ENCODE measurements around the gene C12orf54. TPM values are rescaled to one million over a fixed set of nuclear protein-coding genes. Genes with fewer than 3 reads are reported as not detected.
"Not testable (repeated sequence)": the region's sequence is repeated elsewhere in the genome, so short reads cannot be mapped to it uniquely, and the experiment has no call there.

The C12orf54 gene
- total RNA-seq, 1 experiment from 2014 or later, result not detected

GRCh38 chr12:48508987-48509386 is 26.7 kb downstream of the C12orf54 start:
- no peak for DNase-seq (ENCODE audit: low spot score)

GRCh38 chr12:48510111-48510510 is 27.8 kb downstream of the C12orf54 start:
- DNase-seq (ENCODE audit: low spot score), result no peak

GRCh38 chr12:48512855-48513254 is 30.6 kb downstream of the C12orf54 start:
- no peak for DNase-seq (ENCODE audit: low spot score)

DNA sequence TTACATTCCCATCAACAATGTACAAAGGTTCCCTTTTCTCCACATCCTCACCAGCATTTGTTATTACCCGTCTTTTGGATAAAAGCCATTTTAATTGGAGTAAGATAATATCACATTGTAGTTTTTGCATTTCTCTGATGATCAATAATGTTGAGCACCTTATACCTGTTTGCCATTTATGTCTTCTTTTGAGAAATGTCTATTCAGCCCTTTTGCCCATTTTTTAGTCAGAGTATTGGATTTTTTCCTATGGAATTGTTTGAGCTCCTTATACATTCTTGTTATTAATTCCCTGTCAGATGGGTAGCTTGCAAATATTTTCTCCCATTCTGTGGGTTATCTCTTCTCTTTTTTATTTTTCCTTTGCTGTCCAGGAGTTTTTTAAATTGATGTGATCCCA is 32.4 kb downstream of the C12orf54 start:
- DNase-seq (ENCODE audit: low spot score), result no peak

DNA sequence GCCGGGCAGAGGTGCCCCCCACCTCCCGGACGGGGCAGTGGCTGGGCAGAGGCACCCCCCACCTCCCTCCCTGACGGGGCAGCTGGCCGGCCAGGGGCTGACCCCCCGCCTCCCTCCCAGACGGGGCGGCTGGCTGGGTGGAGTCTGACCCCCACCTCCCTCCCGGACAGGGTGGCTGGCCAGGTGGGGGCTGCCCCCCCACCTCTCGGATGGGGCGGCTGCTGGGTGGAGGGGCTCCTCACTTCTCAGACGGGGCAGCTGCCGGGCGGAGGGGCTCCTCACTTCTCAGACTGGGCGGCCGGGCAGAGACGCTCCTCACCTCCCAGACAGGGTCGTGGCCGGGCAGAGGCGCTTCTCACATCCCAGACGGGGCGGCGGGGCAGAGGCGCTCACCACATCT is 38.1 kb downstream of the C12orf54 start:
- DNase-seq (ENCODE audit: low spot score), result not testable (repeated sequence)

DNA sequence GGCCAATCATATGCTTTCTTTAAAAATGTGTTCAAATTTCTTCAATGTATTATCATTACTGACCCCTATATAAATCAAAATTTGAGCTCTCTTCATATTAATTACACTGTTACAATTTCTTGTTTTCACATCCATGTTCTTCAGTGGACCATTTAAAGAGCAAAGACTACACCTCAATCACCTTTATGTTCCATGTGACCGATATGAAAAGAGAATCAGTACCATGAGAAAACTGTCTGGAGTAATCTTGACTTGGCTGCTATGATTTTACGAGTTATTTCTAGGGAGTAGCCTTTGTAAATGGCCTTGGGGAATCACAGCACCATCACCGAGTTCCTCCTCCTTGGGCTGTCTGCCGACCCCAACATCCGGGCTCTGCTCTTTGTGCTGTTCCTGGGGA is 43.0 kb downstream of the C12orf54 start, which contains the start of gene OR8S1:
Gene OR8S1 (plus strand): TSS at position 301 of the 400 bp plus-strand sequence. CDS start 0 bp downstream, at position 301.
- DNase-seq (ENCODE audit: low spot score), result no peak

- no peak for DNase-seq (ENCODE audit: low spot score)
Observed at GRCh38 chr12:48527891-48528670, 45.8 kb downstream of the C12orf54 start.

GRCh38 chr12:48532601-48533000 is 50.3 kb downstream of the C12orf54 start:
- DNase-seq (ENCODE audit: low spot score), result no peak

DNA sequence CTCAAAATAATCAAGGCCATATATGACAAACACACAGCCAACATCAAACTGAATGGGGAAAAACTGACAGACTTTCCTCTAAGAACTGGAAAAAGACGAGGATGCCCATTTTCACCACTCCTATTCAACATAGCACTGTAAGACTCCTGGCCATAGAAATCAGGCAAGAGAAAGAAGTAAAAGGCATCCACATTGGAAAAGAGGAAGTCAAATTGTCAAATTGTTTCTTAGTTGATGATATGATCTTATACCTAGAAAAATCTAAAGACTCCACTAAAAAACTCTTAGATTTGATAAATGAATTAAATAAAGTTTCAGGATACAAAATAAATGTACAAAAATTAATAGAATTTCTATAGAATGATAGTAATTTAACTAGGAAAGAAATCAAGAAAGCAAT is 54.3 kb downstream of the C12orf54 start:
- no peak for DNase-seq (ENCODE audit: low spot score)

GRCh38 chr12:48542300-48542928 is 60.1 kb downstream of the C12orf54 start:
- DNase-seq (ENCODE audit: low spot score), result peak; percentile 62

DNA sequence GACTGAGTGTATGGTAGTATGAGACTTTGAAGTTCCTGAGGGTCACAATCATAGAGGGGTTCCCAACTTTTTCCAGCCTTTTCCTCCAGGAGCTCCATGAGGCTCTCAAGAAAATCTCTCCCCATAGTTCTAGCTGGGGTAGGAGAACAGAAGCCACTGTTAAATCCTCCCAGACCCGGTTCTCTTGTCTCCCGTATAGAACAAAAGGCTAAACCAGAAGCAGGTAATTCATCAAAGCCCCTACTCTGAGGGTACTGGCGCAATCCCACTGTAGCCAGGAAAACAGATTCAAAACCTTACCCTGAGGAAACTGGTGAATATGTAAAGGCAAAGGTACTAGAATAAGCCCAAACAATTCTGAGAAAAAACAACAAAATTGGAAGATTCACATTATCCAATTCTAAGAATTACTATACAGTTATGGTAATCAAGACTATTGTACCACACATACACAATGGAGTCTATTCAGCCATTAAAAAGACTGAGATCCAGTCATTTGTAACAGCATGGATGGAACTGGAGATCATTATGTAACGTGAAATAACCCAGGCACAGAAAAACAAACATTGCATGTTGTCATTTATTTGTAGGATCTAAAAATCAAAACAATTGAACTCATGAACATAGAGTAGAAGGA is 63.7 kb downstream of the C12orf54 start:
- DNase-seq (ENCODE audit: low spot score), result no peak

Other genes starting within 250 kb of the C12orf54 start
- gene ZNF641, start 131.6 kb upstream of the C12orf54 start, total RNA-seq (2014; rRNA removed; shearing (Covaris generic)), result 7.5 and 7.7 TPM in 2 replicates
- not detected in 2 replicates for gene ANP32D, start 9.9 kb upstream of the C12orf54 start, total RNA-seq (2014; rRNA removed; shearing (Covaris generic))
- not detected in 2 replicates for gene OR8S1, start 43.1 kb downstream of the C12orf54 start, total RNA-seq (2014; rRNA removed; shearing (Covaris generic))
- gene LALBA, start 87.5 kb downstream of the C12orf54 start, total RNA-seq (2014; rRNA removed; shearing (Covaris generic)), result not detected in 2 replicates
- gene KANSL2, start 199.7 kb downstream of the C12orf54 start, total RNA-seq (2014; rRNA removed; shearing (Covaris generic)), result 37.9 and 38.9 TPM in 2 replicates
- 14.1 and 16.7 TPM in 2 replicates for gene CCNT1, start 234.2 kb downstream of the C12orf54 start, total RNA-seq (2014; rRNA removed; shearing (Covaris generic))

All from HT-29 (cell line).